HG02678 (cell line): Measurements from ENCODE around the gene USP24.
"Not testable (repeated sequence)": the region's sequence is repeated elsewhere in the genome, so short reads cannot be mapped to it uniquely, and the experiment has no call there.

Source experiments
- ATAC-seq: cut with Tn5 transposase; IDR thresholded peaks from one replicate; pipeline ENCODE4 v1.9.1; 2021; ENCODE audit warnings: mild to moderate bottlenecking, moderate library complexity; ENCODE audit not compliant: unreplicated experiment

USP24 gene

GRCh38 chr1:55129194-55129728 is 85.9 kb downstream of the USP24 start:
- no peak for ATAC-seq

DNA sequence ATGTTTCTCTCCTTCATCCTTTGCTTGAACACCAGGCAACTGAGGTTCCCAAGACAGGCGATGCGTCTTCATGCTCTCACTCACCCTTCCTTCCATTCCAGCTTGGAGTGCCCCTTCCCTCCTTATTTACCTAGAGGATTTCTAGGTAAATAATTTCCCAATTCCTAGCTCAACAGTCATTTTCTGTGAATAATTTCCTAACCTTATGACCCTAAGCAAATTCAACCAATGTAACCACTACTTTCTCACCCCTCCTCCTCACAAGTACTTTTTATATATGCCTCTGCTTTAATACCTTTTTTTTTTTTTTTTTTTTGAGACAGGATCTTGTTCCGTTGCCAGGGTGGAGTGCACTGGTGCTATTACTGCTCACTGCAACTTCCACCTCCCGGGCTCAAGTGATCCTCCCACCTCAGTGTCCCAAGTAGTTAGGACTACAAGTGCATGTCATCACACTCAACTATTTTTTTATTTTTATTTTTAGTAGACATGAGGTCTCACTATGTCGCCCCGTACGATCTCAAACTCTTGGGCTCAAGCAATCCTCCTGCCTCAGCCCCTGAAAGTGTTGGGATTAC is 86.7 kb downstream of the USP24 start:
- ATAC-seq: no peak

- peak; percentile 68 for ATAC-seq
These were observed 87.3 kb downstream of the USP24 start for GRCh38 chr1:55127827-55128343.

GRCh38 chr1:55124470-55124869 is 90.7 kb downstream of the USP24 start:
- ATAC-seq: no peak

DNA sequence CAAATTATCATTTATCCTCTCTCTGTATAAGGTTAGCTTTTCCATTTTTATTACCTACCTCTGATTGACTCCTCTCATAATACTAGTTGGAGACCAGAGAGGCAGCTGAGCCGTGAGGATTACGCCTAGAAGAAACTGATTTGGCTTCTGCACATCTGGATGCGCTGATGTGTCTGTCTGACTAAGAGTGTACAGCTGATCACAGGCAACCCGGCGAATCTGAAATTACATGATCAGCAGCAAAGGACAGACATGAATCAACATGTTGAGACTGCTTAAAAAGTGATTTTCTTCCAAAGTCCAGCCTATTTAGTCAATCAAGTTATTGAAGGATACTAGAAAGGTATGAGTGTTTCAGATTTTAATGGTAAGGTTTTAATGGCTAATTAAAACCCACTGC is 94.6 kb downstream of the USP24 start:
- no peak for ATAC-seq

GRCh38 chr1:55118651-55119329 is 96.4 kb downstream of the USP24 start:
- ATAC-seq: no peak

DNA sequence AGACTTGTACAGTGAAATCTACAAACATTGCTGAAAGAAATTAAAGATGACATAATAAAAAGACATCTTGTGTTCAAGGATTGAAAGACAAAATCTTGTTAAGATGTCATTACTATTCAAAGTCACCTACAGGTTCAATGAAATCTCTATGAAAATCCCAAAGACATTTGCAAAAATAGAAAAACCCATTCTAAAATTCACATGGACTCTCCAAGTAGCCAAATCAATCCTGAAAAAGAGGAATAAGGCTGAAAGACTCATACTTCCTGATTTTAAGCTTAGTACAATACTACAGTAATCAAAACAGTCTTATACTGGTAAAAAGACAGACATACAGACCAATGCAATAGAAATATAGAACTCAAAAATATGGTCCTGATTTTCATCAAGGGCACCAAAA is 97.2 kb downstream of the USP24 start:
- no peak for ATAC-seq

DNA sequence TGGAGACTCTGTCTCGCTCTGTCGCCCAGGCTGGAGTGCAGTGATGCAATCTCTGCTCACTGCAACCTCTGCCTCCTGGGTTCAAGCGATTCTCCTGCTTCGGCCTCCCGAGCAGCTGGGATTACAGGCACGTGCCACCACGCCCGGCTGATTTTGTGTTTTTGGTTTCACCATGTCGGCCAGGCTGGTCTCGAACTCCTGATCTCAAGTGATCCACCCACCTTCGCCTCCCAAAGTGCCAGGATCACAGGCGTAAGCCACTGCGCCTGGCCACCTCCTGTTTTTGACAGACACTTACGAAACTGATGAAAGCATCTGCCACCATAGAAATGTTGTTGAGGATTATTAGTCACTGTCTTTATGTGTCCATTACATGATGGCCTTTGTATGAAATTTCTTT is 106.2 kb downstream of the USP24 start:
- not testable (repeated sequence) for ATAC-seq

GRCh38 chr1:55107101-55107500 is 108.1 kb downstream of the USP24 start:
- ATAC-seq: no peak

DNA sequence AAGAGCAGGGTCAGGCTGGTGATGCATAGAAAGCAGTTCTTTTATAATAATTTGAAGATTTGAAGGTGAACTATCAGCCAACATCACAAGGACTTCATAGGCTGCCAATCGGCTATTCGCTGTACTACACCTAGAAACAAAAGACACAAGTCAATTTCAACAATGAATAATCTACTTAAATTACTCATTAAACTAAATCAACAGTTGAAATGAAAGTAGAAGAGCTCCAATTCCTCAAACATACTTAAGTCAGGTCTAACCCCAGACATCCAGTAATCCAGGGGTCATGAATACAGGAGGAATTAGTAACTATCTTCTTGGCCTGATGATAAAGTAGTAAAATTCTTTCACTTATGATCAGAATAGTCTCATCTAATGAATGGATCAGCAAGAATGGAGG is 111.3 kb downstream of the USP24 start:
- no peak for ATAC-seq

DNA sequence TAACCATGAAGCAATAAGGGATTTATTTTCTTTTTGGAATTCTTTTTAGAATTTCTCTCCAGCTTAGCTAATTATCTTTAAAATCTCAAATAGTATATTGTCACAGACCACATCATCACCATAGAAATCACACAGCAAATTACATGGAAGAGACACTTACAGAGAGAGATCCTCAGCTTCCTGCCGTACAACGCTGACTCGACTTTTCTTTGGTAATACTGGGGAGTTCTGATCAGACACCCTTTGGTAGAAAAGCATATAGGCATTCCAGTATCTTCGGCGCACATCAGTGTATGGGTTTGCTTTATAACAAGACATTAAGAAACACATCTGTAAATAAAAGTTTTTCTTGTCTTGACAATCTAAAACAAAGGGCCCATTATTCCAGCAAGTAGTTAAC is 120.1 kb downstream of the USP24 start:
- ATAC-seq: no peak

- ATAC-seq: no peak
These were observed 122.7 kb downstream of the USP24 start for GRCh38 chr1:55092475-55092874.

- ATAC-seq: no peak
These were observed 125.5 kb downstream of the USP24 start for GRCh38 chr1:55089683-55090082.

DNA sequence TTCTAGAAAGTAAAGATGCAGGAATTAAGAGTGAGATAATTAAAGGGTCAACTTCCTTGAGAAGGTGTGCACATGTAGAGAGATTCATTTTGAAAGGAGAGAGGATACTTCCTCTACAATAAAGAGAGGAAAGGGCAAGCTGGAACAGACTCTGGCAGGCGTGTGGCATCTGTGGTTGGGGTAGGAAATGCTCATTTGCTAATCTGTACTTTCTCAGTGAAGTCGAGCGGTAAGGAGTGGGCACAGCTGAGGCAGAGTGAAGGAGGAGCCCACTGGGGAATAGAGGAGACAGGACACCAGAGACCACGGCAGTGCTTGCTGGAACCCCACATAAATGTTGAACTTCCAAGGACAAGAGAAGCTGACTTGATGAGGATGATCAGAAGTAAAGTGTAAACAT is 126.8 kb downstream of the USP24 start:
- ATAC-seq: no peak

GRCh38 chr1:55087439-55087838 is 127.7 kb downstream of the USP24 start:
- ATAC-seq: no peak

DNA sequence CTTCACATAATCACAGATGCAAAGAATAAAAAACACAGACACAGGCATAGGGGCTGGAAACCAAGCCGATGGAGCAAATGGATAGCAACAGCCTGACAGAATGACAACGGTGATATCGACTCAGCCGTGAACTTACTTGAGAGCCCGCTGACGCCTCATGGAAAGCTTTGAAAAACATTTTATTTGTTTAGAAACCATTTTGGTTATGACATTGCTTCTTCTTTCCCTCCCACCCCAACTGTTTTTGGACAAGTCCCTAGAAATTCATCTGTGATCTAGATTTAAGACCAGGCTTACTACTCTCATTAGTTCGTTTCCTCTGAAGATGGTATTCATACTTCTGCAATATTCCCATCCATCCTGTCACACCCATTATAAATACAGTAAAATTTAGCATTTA is 130.9 kb downstream of the USP24 start:
- no peak for ATAC-seq

DNA sequence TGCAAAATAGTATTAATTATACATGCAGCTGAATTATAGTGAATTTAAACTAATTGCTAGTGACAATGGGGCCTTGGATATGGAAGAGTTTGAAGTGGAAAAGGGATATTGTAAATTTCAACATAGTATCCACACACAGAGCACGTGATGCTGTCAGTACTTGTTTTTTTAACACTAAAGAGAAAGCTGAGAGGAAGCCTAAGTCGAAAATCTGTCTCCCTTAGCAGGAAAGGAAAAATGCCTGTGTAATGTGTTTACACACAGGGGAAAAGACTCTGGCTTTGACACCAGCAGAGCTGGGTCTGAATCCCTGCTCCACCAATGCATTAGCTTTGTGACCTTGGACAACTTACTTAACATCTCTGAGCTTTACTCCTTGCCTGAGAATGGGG is 133.3 kb downstream of the USP24 start:
- ATAC-seq: no peak

DNA sequence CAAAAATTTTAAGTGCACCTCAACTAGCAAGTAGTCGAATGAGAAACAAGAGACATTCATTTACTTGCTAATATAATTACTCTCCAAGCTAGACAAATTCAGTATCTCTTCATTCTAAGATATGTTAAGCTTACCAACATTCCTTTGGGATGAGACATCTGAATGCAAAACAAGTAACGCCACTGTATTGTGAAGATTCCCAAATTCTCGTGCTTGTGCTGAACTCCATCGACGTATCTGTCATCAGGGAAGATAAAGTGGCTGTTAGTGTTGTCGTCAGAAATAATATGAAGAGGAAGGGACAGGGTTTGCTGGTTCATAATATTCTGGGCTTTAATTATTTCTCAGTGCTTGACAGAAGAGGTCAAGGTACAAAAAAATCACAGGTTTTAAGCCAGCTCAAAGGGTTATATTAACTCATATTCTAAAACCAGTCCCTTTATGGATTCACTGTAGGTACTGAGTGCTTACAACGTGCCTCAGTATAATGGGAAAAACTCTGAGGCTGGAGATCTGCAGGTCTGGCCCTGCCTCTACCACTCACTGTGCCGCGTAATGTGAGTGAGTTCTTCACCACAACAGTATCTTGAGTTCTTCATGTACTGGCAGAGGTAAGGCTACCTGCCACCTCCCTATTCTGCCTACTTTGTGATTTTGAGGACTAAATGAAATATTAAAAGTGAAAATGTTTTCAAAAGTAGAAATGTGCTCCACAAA is 133.8 kb downstream of the USP24 start:
- no peak for ATAC-seq

DNA sequence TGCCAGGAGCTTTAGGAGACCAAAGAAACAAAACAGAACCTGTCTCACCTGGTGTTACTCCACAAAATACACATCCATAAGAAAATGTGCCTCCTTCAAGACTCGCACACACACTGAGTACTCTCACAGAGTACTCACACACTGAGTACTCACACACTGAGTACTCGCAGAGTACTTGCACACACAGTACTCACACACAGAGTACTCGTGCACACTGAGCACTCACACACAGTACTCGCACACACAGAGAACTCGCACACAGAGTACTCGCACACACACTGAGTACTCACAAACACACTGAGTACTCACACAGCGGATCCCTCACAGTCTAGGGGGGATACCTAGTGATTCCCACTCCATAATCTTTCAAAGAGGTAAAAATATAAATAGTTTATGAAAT is 135.5 kb downstream of the USP24 start:
- ATAC-seq: no peak

GRCh38 chr1:55078470-55078869 is 136.7 kb downstream of the USP24 start:
- no peak for ATAC-seq

DNA sequence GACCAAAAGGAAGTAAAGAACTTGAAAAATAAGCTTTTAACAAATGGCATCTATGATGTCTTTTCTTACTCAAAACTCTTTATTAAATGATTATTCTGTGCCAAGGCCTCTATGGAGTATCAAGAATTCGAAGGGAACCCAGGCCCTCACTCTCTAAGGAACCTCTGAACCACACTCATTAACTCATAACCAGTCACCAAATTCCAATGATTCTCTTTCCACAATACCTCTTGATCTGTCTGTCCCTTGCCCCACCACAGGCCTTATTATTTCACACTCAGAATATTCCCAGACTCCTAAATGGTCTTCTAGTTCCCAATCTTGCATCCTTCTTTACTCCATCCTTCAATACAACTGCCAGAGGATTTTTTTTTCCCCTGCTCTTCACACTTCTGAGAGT is 138.8 kb downstream of the USP24 start:
- ATAC-seq: no peak

- ATAC-seq: no peak
These were observed 140.7 kb downstream of the USP24 start for GRCh38 chr1:55074455-55074854.
